Choroid plexus epithelial cell (primary cell): ENCODE data around the gene IGFL4.
"Not testable (repeated sequence)": the region's sequence is repeated elsewhere in the genome, so short reads cannot be mapped to it uniquely, and the experiment has no call there.

Source experiments
- DNase-seq: peaks from one replicate; pipeline ENCODE4 v3.0.0-alpha.2; 2010; ENCODE audit warnings: low read depth
- H3K4me3 ChIP-seq: 2 replicates; pipeline ENCODE4 v1.5.1; 2011; ENCODE audit warnings: low read depth, mild to moderate bottlenecking, control low read depth, low read length, moderate library complexity
- CTCF ChIP-seq: conservative IDR thresholded peaks from 2 replicates; pipeline ENCODE4 v1.5.1; 2011; ENCODE audit warnings: low read depth, mild to moderate bottlenecking, control low read depth, inconsistent platforms, low read length, moderate library complexity

Gene IGFL4

DNA sequence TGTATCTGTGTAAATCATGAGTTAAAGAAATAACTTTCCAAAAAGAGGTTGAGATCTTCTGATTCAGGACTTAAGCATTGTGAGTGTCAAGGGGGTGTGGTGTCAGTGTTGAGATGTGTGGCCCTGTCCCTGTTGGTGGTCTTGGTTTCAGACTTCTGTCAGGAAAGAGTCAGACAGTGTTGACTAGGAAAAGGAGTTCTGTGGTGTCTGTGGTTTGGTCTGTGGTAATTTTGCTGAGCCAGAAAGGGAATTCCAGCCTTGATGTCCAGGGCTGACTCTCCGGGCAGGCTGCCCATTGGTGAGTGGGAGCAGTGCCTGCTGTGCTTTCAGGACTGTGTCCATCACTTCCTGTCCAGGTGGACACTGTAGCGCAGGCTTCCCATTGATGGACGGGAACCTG, 39.8 kb upstream of the IGFL4 start:
- peak; percentile 99 for DNase-seq
- no peak for TF ChIP-seq CTCF
- H3K4me3 ChIP-seq, result no peak overlapping the region

GRCh38 chr19:46079576-46079975, 38.8 kb upstream of the IGFL4 start:
- TF ChIP-seq CTCF, result no peak
- DNase-seq, result no peak
- no peak overlapping the region for H3K4me3 ChIP-seq

- peak; percentile 68 for TF ChIP-seq CTCF
- peak; percentile 79 for DNase-seq
- not testable (repeated sequence) for H3K4me3 ChIP-seq
Observed at GRCh38 chr19:46078573-46079332, 38.0 kb upstream of the IGFL4 start.

- H3K4me3 ChIP-seq, result no peak overlapping the region
Observed at GRCh38 chr19:46077815-46078167, 37.0 kb upstream of the IGFL4 start.

DNA sequence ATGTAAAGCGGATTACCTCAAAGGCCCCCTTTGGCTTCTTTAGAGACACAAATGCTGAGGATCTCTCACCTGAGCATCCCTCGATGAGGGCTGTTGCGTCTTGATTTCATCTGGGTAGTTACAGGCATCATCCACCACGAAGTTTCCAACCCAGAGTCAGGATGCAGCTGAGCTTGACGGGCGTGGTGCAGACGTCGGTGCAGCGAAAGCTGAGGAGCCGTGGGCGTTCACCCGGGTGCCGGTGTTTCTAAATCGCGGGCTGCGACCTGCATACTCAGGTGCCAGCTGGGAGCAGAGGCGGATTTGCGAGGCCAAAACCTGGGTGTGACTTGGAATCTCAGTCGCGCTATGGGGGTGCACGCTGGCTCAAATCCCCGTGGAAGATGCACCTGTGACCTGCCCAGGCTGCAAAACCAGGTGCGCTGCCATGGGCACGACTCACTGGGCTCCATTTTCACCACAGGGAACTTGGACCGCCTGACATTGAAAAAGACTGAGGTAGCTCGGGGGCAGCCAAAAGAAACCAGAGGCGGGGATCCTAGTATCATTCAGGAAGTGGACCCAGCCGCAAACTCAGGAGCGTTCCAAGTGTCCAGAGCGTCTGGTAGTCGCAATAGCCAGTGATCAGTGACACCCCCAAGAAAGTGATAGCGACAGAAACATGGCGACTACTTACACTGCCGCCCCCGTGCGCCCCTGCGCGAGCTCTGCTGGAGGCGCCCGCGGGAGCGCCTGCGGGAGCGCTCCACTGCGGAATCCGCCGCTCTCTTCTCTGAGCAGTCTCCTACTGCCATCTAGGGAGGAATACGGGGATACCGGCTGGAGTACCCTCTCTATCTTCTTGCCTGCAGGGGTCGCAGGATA, 36.4 kb upstream of the IGFL4 start:
- peak; percentile 100 for TF ChIP-seq CTCF
- peak; percentile 92 for DNase-seq
- H3K4me3 ChIP-seq, result peak overlapping the region; percentile 42

More at GRCh38 chr19:46077815-46078167, 37.0 kb upstream of the IGFL4 start:
- no peak for DNase-seq
- TF ChIP-seq CTCF, result no peak

GRCh38 chr19:46076031-46076880, 35.5 kb upstream of the IGFL4 start:
- no peak for TF ChIP-seq CTCF
- DNase-seq, result no peak
- no peak overlapping the region for H3K4me3 ChIP-seq
